ENCODE results near the gene PRKCA. TPM values are rescaled to one million over a fixed set of nuclear protein-coding genes. Genes with fewer than 3 reads are reported as not detected.

The PRKCA gene
- total RNA-seq, 4 donors from 2014 or later: 9.0 to 76.1 (median 15.1) TPM

DNA sequence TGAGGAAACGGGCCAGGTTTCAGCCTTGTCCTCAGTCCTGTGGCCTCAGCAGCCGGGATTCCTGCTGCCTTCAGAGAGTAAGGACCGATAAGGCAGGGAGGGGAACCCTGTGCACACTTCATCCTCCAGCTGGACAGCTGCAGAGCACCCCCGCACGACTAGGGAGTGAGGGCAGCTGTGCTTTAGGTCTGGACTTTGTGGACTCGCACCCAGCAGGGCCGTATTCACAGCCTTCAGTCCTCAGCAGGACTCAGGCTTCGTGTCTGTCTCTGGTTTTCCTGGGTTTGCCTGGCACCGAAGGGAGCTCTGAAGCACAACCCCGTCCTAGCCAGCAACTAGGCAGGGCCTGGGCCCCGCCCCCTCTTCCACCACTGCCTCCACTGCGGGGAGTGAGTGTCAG, 486.7 kb downstream of the PRKCA start:
- peaks cover 0 to 5% of the 10 kb centered on the region in 2 donors for H3K4me1 ChIP-seq
- no peaks in the 10 kb centered on the region for H3K36me3 ChIP-seq
- no peaks in the 10 kb centered on the region for H3K27me3 ChIP-seq
- TF ChIP-seq CTCF (IDR thresholded peaks at IDR 0.05) (no peak), POLR2A (IDR thresholded peaks at IDR 0.05) (no peak)
- DNase-seq: peak in 1 of 2 donors; percentile 54
- no peak overlapping the region for H3K4me3 ChIP-seq
- H3K27ac ChIP-seq: peak overlapping the region; percentile 70 to 84
- H3K9me3 ChIP-seq: no peaks in the 10 kb centered on the region
- intact Hi-C loops (cut with DNase I; ENCODE audit: low total_unique reads): no loop called here

GRCh38 chr17:66789961-66790437, 487.6 kb downstream of the PRKCA start:
- no peaks in the 10 kb centered on the region for H3K27me3 ChIP-seq
- H3K4me1 ChIP-seq: peaks cover 0 to 5% of the 10 kb centered on the region in 2 donors
- no peaks in the 10 kb centered on the region for H3K36me3 ChIP-seq
- intact Hi-C loops (cut with DNase I; ENCODE audit: low total_unique reads): no loop called here
- H3K9me3 ChIP-seq: no peaks in the 10 kb centered on the region
- DNase-seq: no peak
- H3K27ac ChIP-seq: peak overlapping the region; percentile 70 to 84
- H3K4me3 ChIP-seq: peak overlapping the region in 1 of 2 donors; percentile 2
- TF ChIP-seq CTCF (IDR thresholded peaks at IDR 0.05) (no peak), POLR2A (IDR thresholded peaks at IDR 0.05) (no peak)

- peak; percentile 47 to 55 for DNase-seq
- peaks cover 0 to 5% of the 10 kb centered on the region in 2 donors for H3K4me1 ChIP-seq
- no peaks in the 10 kb centered on the region for H3K36me3 ChIP-seq
- H3K9me3 ChIP-seq: no peaks in the 10 kb centered on the region
- H3K4me3 ChIP-seq: peak overlapping the region in 1 of 2 donors; percentile 2
- peak overlapping the region; percentile 70 to 84 for H3K27ac ChIP-seq
- no peaks in the 10 kb centered on the region for H3K27me3 ChIP-seq
- intact Hi-C loops (cut with DNase I; ENCODE audit: low total_unique reads): no loop called here
- peak in 1 of 4 experiments; percentile 15 for TF ChIP-seq CTCF (IDR thresholded peaks at IDR 0.05)
- TF ChIP-seq POLR2A (IDR thresholded peaks at IDR 0.05): no peak
Measured at GRCh38 chr17:66790501-66791061, 488.2 kb downstream of the PRKCA start.

GRCh38 chr17:66791347-66791746, 488.9 kb downstream of the PRKCA start:
- Histone ChIP-seq H3K9me3 (no peaks in the 10 kb centered on the region), H3K27ac (peak overlapping the region; percentile 70 to 84), H3K27me3 (no peaks in the 10 kb centered on the region), H3K4me1 (peaks cover 0 to 5% of the 10 kb centered on the region in 2 donors), H3K4me3 (no peak overlapping the region), H3K36me3 (no peaks in the 10 kb centered on the region)
- TF ChIP-seq CTCF (IDR thresholded peaks at IDR 0.05) (no peak), POLR2A (IDR thresholded peaks at IDR 0.05) (no peak)
- intact Hi-C loops (cut with DNase I; ENCODE audit: low total_unique reads): no loop called here
- no peak for DNase-seq

DNA sequence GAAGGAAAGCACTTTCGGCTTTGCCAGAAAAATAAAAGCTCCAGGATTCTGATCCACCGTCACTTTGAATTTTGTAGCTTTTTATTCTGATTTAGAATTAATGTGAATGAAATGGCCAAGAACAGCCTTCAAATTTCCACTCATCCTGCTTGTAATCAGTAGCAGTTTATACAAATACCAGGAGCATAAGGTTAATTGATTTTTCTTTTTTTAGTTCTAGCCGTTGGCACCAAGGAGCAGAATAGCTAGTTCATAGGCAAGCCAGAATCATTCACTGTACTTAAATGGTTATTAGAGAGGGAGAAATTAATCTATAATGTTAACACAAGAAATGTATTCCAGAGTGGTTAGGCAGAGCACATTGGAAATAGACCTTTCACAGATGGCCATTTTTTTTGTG, 491.4 kb downstream of the PRKCA start:
- TF ChIP-seq CTCF (IDR thresholded peaks at IDR 0.05) (no peak), POLR2A (IDR thresholded peaks at IDR 0.05) (no peak)
- Histone ChIP-seq H3K27me3 (no peaks in the 10 kb centered on the region), H3K27ac (no peak overlapping the region), H3K4me1 (peaks cover 0 to 5% of the 10 kb centered on the region in 2 donors), H3K36me3 (no peaks in the 10 kb centered on the region), H3K4me3 (no peak overlapping the region), H3K9me3 (no peaks in the 10 kb centered on the region)
- intact Hi-C loops (cut with DNase I; ENCODE audit: low total_unique reads): no loop called here
- DNase-seq: no peak

All from uterus (tissue), 4 donors.